ENCODE results near the gene PALS2. TPM values are rescaled to one million over a fixed set of nuclear protein-coding genes. Genes with fewer than 3 reads are reported as not detected.

The PALS2 gene
- total RNA-seq, 1 experiment from 2014 or later = 48.2 TPM

DNA sequence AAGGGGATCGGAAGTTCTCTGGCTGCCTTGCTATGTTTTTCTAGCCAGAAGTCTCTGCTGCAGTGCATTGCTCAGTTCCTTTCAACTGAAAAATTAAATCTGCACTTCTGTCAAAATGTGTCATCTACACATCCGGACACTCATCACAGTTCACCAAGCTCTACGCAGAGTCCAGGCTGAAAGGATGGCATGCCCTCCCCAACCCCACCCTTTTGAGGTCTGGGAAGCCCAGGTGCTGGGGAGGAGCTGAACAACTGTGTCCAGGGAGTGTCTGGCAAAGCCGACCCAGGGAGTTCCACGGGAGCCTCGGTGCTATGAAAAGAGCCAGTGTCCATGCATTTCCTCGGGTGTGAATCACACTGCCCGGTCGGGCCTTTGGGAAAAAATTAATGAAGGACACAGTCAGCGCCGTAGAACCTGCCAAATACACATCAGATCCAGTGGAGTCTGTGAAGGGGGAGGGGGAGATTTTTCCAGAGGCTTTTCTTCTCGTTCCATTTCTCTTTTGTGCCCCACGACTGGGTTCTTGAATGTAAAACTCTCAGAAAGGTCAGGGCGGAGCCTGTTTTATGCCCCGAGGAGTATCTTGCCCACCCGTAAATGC lies 757 bp upstream of the PALS2 start:
- ChIA-PET POLR2A (no interaction called here), CTCF (no interaction called here)
- Histone ChIP-seq H3K27me3 (ENCODE audit: control insufficient read depth, insufficient read depth, low read length) (peaks cover 32% of the 10 kb centered on the region), H3K9me3 (ENCODE audit: control insufficient read depth, insufficient read depth, low read depth, low read length) (no peaks in the 10 kb centered on the region), H3K4me1 (ENCODE audit: control insufficient read depth, insufficient read depth, low read length) (peaks cover 16% of the 10 kb centered on the region), H3K4me3 (ENCODE audit: low read depth in 2 of 2, low read length in 2 of 2) (peak overlapping the region; percentile 65 to 90), H3K27ac (ENCODE audit: low read length) (peak overlapping the region; percentile 77), H3K36me3 (ENCODE audit: control insufficient read depth, insufficient read depth, low read length) (no peaks in the 10 kb centered on the region; the same call in 1 of the 2 replicates)
- in situ Hi-C loops (cut with HindIII; ENCODE audit: low pct_unique_long_range_greater_than_20kb, low sequenced_read_pairs) = no loop called here
- no TSS peak for BruUV-seq (replicated peaks)
- ATAC-seq (peak; percentile 14), DNase-seq (ENCODE audit: low read depth, low spot score) (no peak)
- TF ChIP-seq TCF7L2 (IDR thresholded peaks at IDR 0.05; ENCODE audit: low read depth, low read length) (no peak), SIN3A (IDR thresholded peaks at IDR 0.05; ENCODE audit: borderline replicate concordance, insufficient read depth, low read depth, low read length) (no peak), POLR2AphosphoS5 (IDR thresholded peaks at IDR 0.05; ENCODE audit: low read depth, low read length) (no peak)
- TF ChIP-seq, protein P1, sequence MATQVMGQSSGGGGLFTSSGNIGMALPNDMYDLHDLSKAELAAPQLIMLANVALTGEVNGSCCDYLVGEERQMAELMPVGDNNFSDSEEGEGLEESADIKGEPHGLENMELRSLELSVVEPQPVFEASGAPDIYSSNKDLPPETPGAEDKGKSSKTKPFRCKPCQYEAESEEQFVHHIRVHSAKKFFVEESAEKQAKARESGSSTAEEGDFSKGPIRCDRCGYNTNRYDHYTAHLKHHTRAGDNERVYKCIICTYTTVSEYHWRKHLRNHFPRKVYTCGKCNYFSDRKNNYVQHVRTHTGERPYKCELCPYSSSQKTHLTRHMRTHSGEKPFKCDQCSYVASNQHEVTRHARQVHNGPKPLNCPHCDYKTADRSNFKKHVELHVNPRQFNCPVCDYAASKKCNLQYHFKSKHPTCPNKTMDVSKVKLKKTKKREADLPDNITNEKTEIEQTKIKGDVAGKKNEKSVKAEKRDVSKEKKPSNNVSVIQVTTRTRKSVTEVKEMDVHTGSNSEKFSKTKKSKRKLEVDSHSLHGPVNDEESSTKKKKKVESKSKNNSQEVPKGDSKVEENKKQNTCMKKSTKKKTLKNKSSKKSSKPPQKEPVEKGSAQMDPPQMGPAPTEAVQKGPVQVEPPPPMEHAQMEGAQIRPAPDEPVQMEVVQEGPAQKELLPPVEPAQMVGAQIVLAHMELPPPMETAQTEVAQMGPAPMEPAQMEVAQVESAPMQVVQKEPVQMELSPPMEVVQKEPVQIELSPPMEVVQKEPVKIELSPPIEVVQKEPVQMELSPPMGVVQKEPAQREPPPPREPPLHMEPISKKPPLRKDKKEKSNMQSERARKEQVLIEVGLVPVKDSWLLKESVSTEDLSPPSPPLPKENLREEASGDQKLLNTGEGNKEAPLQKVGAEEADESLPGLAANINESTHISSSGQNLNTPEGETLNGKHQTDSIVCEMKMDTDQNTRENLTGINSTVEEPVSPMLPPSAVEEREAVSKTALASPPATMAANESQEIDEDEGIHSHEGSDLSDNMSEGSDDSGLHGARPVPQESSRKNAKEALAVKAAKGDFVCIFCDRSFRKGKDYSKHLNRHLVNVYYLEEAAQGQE (IDR thresholded peaks at IDR 0.05; ENCODE audit: insufficient read depth in 1 of 2, low read depth in 2 of 2, low read length in 1 of 2) = no peak
- intact Hi-C loops (cut with micrococcal nuclease; ENCODE audit: unreplicated experiment) = loop anchor here (10.0 kb wide), 1 partner anchor 168 kb away; no protein-coding TSS in a partner anchor

- no peaks in the 10 kb centered on the region for H3K9me3 ChIP-seq (ENCODE audit: control insufficient read depth, insufficient read depth, low read depth, low read length)
- H3K36me3 ChIP-seq (ENCODE audit: control insufficient read depth, insufficient read depth, low read length) = no peaks in the 10 kb centered on the region; the same call in 1 of the 2 replicates
- TF ChIP-seq, protein P2, sequence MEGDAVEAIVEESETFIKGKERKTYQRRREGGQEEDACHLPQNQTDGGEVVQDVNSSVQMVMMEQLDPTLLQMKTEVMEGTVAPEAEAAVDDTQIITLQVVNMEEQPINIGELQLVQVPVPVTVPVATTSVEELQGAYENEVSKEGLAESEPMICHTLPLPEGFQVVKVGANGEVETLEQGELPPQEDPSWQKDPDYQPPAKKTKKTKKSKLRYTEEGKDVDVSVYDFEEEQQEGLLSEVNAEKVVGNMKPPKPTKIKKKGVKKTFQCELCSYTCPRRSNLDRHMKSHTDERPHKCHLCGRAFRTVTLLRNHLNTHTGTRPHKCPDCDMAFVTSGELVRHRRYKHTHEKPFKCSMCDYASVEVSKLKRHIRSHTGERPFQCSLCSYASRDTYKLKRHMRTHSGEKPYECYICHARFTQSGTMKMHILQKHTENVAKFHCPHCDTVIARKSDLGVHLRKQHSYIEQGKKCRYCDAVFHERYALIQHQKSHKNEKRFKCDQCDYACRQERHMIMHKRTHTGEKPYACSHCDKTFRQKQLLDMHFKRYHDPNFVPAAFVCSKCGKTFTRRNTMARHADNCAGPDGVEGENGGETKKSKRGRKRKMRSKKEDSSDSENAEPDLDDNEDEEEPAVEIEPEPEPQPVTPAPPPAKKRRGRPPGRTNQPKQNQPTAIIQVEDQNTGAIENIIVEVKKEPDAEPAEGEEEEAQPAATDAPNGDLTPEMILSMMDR (IDR thresholded peaks at IDR 0.05) = peak; percentile 34; the same call in 1 of the 2 replicates
- TF ChIP-seq, protein P1 (IDR thresholded peaks at IDR 0.05; ENCODE audit: insufficient read depth in 1 of 2, low read depth in 2 of 2, low read length in 1 of 2) = no peak
- no peak for TF ChIP-seq TCF7L2 (IDR thresholded peaks at IDR 0.05; ENCODE audit: low read depth, low read length)
- TF ChIP-seq SIN3A (IDR thresholded peaks at IDR 0.05; ENCODE audit: borderline replicate concordance, insufficient read depth, low read depth, low read length) = peak; percentile 47; the same call in 1 of the 2 replicates
- H3K27me3 ChIP-seq (ENCODE audit: control insufficient read depth, insufficient read depth, low read length) = peaks cover 24% of the 10 kb centered on the region
- DNase-seq (ENCODE audit: low read depth, low spot score) (no peak), ATAC-seq (peak; percentile 73)
- peaks cover 20% of the 10 kb centered on the region for H3K4me1 ChIP-seq (ENCODE audit: control insufficient read depth, insufficient read depth, low read length)
- H3K27ac ChIP-seq (ENCODE audit: low read length) = peak overlapping the region; percentile 83
- intact Hi-C loops (cut with micrococcal nuclease; ENCODE audit: unreplicated experiment) = loop anchor here (10.0 kb wide), 1 partner anchor 169 kb away; no protein-coding TSS in a partner anchor
- CTCF ChIA-PET = interaction anchor here (0.7 kb wide), 1 partner anchor 176 kb away, joined by 3 read pairs; no protein-coding TSS in a partner anchor
- POLR2A ChIA-PET = no interaction called here
- no TSS peak for BruUV-seq (replicated peaks)
- H3K4me3 ChIP-seq (ENCODE audit: low read depth in 2 of 2, low read length in 2 of 2) = peak overlapping the region; percentile 65 to 84
- in situ Hi-C loops (cut with HindIII; ENCODE audit: low pct_unique_long_range_greater_than_20kb, low sequenced_read_pairs) = no loop called here
These were observed 494 bp downstream of the PALS2 start for GRCh38 chr7:24573554-24574338.

All from Panc1 (cell line).